ENCODE results near the gene LRRC36. TPM values are rescaled to one million over a fixed set of nuclear protein-coding genes. Genes with fewer than 3 reads are reported as not detected.

Gene LRRC36
- total RNA-seq, 1 donor from 2014 or later = not detected

GRCh38 chr16:67430504-67430976, 103.9 kb downstream of the LRRC36 start:
- no peak for DNase-seq (ENCODE audit: low spot score)

GRCh38 chr16:67430977-67431774, 104.6 kb downstream of the LRRC36 start, which contains the start of gene HSD11B2:
Gene HSD11B2 (plus strand): TSS chr16:67431121. CDS start chr16:67431249, 128 bp downstream.
- DNase-seq (ENCODE audit: low spot score) = no peak
- intact Hi-C loops (cut with DNase I) = no loop called here

More at GRCh38 chr16:67430504-67430976, 103.9 kb downstream of the LRRC36 start:
- intact Hi-C loops (cut with DNase I) = no loop called here

GRCh38 chr16:67431775-67432505, 105.3 kb downstream of the LRRC36 start:
- intact Hi-C loops (cut with DNase I) = no loop called here

GRCh38 chr16:67432506-67432890, 105.9 kb downstream of the LRRC36 start:
- intact Hi-C loops (cut with DNase I) = no loop called here
- no peak for DNase-seq (ENCODE audit: low spot score)

More at GRCh38 chr16:67431775-67432505, 105.3 kb downstream of the LRRC36 start:
- DNase-seq (ENCODE audit: low spot score) = no peak

- intact Hi-C loops (cut with DNase I) = no loop called here
- DNase-seq (ENCODE audit: low spot score) = no peak
Measured at GRCh38 chr16:67433131-67433719, 106.6 kb downstream of the LRRC36 start.

Other genes with a start within 250 kb of the LRRC36 start
- gene PHAF1, start 216.9 kb upstream of the LRRC36 start, total RNA-seq = 8.8 TPM
- 12.4 TPM for gene B3GNT9, start 175.8 kb upstream of the LRRC36 start, total RNA-seq
- gene TRADD, start 166.9 kb upstream of the LRRC36 start, total RNA-seq = 11.0 TPM
- gene FBXL8, start 166.9 kb upstream of the LRRC36 start, total RNA-seq = 9.5 TPM
- gene HSF4, start 162.1 kb upstream of the LRRC36 start, total RNA-seq = 49.1 TPM
- gene NOL3, start 156.3 kb upstream of the LRRC36 start, total RNA-seq = 86.3 TPM
- gene MATCAP1, start 142.9 kb upstream of the LRRC36 start, total RNA-seq = 22.2 TPM
- gene EXOC3L1, start 136.7 kb upstream of the LRRC36 start, total RNA-seq = 2.8 TPM
- gene E2F4, start 134.7 kb upstream of the LRRC36 start, total RNA-seq = 34.4 TPM
- gene ELMO3, start 127.7 kb upstream of the LRRC36 start, total RNA-seq = 0.92 TPM
- gene TMEM208, start 99.7 kb upstream of the LRRC36 start, total RNA-seq = 16.3 TPM
- gene FHOD1, start 79.3 kb upstream of the LRRC36 start, total RNA-seq = 33.4 TPM
- gene SLC9A5, start 77.8 kb upstream of the LRRC36 start, total RNA-seq = 1.1 TPM
- 0.70 TPM for gene PLEKHG4, start 47.3 kb upstream of the LRRC36 start, total RNA-seq
- not detected for gene KCTD19, start 74 bp upstream of the LRRC36 start, total RNA-seq
- 9.6 TPM for gene TPPP3, start 66.7 kb downstream of the LRRC36 start, total RNA-seq
- 4.6 TPM for gene ZDHHC1, start 89.7 kb downstream of the LRRC36 start, total RNA-seq
- gene HSD11B2, start 104.3 kb downstream of the LRRC36 start, total RNA-seq = 0.27 TPM
- 58.8 TPM for gene ATP6V0D1, start 154.3 kb downstream of the LRRC36 start, total RNA-seq
- gene AGRP, start 156.7 kb downstream of the LRRC36 start, total RNA-seq = not detected
- gene RIPOR1, start 202.0 kb downstream of the LRRC36 start, total RNA-seq = 102 TPM
- gene CTCF, start 235.7 kb downstream of the LRRC36 start, total RNA-seq = 25.6 TPM

Data from cardiac septum (tissue), 1 donor.